Astrocyte of the spinal cord (primary cell): ENCODE data around the gene FJX1.
"Not testable (repeated sequence)": the region's sequence is repeated elsewhere in the genome, so short reads cannot be mapped to it uniquely, and the experiment has no call there.

ENCODE experiments used
- DNase-seq: peaks from one replicate; pipeline ENCODE4 v3.0.0; 2011; ENCODE audit warnings: low read depth, low spot score
- H3K4me3 ChIP-seq: 2 replicates; pipeline ENCODE4 v1.5.1; 2011; ENCODE audit warnings: low read depth, mild to moderate bottlenecking, low read length, moderate library complexity
- CTCF ChIP-seq: IDR thresholded peaks from 2 replicates; pipeline ENCODE4 v1.5.1; 2012; ENCODE audit warnings: low read depth, mild to moderate bottlenecking, low read length, inconsistent platforms
- in situ Hi-C: cut with HindIII; loops from 2 replicates; pipeline ENCODE4 v1.10.0; 2017; ENCODE audit warnings: low sequenced_read_pairs

The FJX1 gene

GRCh38 chr11:35667257-35667656, 49.0 kb downstream of the FJX1 start:
- H3K4me3 ChIP-seq: no peak overlapping the region
- TF ChIP-seq CTCF: no peak
- no peak for DNase-seq
- in situ Hi-C loops: no loop called here

- DNase-seq, in situ Hi-C loops, H3K4me3 ChIP-seq: not testable (repeated sequence)
Measured at GRCh38 chr11:35668350-35668749, 50.1 kb downstream of the FJX1 start.
